Prostate gland (tissue), 2 donors: ENCODE data around the gene C1QTNF1.

Source experiments
- POLR2A ChIP-seq: fragments of 450-650 bp; IDR thresholded peaks from one replicate; pipeline ENCODE4 v1.6.1; 2016; ENCODE audit warnings: antibody characterized with exemption, mild to moderate bottlenecking
- TF ChIP-seq, protein P1 (sequence below), 4 experiments: fragments of 200-600 bp in 2 of 4; fragments of 450-650 bp in 2 of 4; sonication (generic) in 2 of 4; IDR thresholded peaks; 1 replicate in 3 of 4; 2 replicates in 1 of 4; pipeline ENCODE4 v1.5.1; 2016 to 2019; ENCODE audit warnings: antibody characterized with exemption in 4 of 4, mild to moderate bottlenecking in 2 of 4, moderate library complexity in 2 of 4

DNA sequence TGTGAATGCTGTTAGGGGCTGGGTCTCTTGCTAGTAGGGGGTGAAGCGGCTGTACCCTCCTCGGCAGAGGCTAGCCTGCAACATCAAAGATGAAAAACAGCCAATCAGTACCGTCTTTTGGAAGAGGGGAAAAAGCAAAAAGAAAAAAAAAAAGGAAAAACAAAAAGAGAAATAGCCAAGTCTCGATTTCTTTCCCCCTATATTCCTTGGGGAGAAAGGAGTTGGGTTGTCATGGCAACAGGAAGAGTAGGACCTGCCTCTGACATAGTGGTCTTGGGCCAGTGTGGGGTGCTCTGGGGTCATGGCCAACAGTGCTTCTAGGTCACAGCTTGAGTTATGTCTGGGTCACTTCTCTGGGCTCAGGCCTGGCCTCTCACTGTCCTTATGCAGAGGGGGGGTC, 68.6 kb downstream of the C1QTNF1 start:
- TF ChIP-seq, protein P1, sequence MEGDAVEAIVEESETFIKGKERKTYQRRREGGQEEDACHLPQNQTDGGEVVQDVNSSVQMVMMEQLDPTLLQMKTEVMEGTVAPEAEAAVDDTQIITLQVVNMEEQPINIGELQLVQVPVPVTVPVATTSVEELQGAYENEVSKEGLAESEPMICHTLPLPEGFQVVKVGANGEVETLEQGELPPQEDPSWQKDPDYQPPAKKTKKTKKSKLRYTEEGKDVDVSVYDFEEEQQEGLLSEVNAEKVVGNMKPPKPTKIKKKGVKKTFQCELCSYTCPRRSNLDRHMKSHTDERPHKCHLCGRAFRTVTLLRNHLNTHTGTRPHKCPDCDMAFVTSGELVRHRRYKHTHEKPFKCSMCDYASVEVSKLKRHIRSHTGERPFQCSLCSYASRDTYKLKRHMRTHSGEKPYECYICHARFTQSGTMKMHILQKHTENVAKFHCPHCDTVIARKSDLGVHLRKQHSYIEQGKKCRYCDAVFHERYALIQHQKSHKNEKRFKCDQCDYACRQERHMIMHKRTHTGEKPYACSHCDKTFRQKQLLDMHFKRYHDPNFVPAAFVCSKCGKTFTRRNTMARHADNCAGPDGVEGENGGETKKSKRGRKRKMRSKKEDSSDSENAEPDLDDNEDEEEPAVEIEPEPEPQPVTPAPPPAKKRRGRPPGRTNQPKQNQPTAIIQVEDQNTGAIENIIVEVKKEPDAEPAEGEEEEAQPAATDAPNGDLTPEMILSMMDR (IDR thresholded peaks at IDR 0.05) = no peak
- TF ChIP-seq POLR2A = no peak
